T1000 (cell line): ENCODE results near the gene ETV3L.
"Not testable (repeated sequence)": the region's sequence is repeated elsewhere in the genome, so short reads cannot be mapped to it uniquely, and the experiment has no call there.

Experiments used
- DNase-seq: peaks from one replicate; lab custom pipeline; 2025; ENCODE audit warnings: mixed read lengths; lab: John Stamatoyannopoulos, UW

Gene ETV3L

GRCh38 chr1:157077394-157077793 is 22.2 kb downstream of the ETV3L start:
- DNase-seq: no peak

GRCh38 chr1:157073944-157074685 is 25.5 kb downstream of the ETV3L start:
- DNase-seq: no peak

- DNase-seq: no peak
Measured at GRCh38 chr1:157069601-157070000, 30.0 kb downstream of the ETV3L start.

GRCh38 chr1:157059241-157059640 is 40.4 kb downstream of the ETV3L start:
- DNase-seq: not testable (repeated sequence)

- no peak for DNase-seq
Measured at GRCh38 chr1:157056269-157056668, 43.3 kb downstream of the ETV3L start.

- not testable (repeated sequence) for DNase-seq
Measured at GRCh38 chr1:157055729-157056128, 43.9 kb downstream of the ETV3L start.

- DNase-seq: no peak
Measured at GRCh38 chr1:157050836-157051235, 48.8 kb downstream of the ETV3L start.

GRCh38 chr1:157047062-157047410 is 52.6 kb downstream of the ETV3L start:
- DNase-seq: no peak

- DNase-seq: peak; percentile 73
Measured at GRCh38 chr1:157045250-157046218, 54.1 kb downstream of the ETV3L start, which contains the start of gene ARHGEF11. ARHGEF11 (minus strand) TSS chr1:157045742; CDS start chr1:157044330, 1,412 bp downstream.

- DNase-seq: no peak
Measured at GRCh38 chr1:157044326-157044725, 55.3 kb downstream of the ETV3L start.

GRCh38 chr1:157043685-157044084 is 55.9 kb downstream of the ETV3L start:
- no peak for DNase-seq

- DNase-seq: no peak
Measured at GRCh38 chr1:157042846-157043245, 56.8 kb downstream of the ETV3L start.
